AG10803 (cell line): Measurements from ENCODE around the gene FAM78A.
"Not testable (repeated sequence)": the region's sequence is repeated elsewhere in the genome, so short reads cannot be mapped to it uniquely, and the experiment has no call there.

Experiments used
- DNase-seq: peaks from one replicate; pipeline ENCODE4 v3.0.0; 2010; ENCODE audit warnings: low read depth
- H3K4me3 ChIP-seq: 2 replicates; pipeline ENCODE4 v1.5.1; 2011; ENCODE audit warnings: mild to moderate bottlenecking, low read length, control low read depth
- TF ChIP-seq, protein P1 (sequence below): conservative IDR thresholded peaks from 2 replicates; pipeline ENCODE4 v1.5.1; 2011; ENCODE audit warnings: mild to moderate bottlenecking, low read length, control low read depth, inconsistent platforms

FAM78A gene

DNA sequence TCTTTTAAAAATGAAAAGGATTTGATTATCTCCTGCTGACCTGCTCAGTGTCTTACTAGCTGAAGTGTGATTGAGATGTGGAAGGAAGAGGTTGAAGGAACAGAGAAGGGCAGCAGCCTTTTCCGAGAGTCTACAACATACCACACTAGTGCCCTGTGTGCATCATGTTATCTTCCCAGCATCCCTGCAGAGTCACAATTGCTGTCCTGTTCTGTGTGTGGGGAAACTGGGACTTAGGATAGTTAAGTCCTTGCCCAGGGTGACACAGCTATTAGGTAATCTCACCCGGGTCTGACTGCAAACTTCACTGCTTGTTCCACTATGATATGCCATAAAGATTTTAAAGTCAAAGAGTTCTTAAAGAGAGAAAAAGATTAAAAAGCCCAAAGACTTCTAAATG is 55.8 kb downstream of the FAM78A start:
- no peak overlapping the region for H3K4me3 ChIP-seq
- TF ChIP-seq, protein P1, sequence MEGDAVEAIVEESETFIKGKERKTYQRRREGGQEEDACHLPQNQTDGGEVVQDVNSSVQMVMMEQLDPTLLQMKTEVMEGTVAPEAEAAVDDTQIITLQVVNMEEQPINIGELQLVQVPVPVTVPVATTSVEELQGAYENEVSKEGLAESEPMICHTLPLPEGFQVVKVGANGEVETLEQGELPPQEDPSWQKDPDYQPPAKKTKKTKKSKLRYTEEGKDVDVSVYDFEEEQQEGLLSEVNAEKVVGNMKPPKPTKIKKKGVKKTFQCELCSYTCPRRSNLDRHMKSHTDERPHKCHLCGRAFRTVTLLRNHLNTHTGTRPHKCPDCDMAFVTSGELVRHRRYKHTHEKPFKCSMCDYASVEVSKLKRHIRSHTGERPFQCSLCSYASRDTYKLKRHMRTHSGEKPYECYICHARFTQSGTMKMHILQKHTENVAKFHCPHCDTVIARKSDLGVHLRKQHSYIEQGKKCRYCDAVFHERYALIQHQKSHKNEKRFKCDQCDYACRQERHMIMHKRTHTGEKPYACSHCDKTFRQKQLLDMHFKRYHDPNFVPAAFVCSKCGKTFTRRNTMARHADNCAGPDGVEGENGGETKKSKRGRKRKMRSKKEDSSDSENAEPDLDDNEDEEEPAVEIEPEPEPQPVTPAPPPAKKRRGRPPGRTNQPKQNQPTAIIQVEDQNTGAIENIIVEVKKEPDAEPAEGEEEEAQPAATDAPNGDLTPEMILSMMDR: no peak
- DNase-seq: no peak

DNA sequence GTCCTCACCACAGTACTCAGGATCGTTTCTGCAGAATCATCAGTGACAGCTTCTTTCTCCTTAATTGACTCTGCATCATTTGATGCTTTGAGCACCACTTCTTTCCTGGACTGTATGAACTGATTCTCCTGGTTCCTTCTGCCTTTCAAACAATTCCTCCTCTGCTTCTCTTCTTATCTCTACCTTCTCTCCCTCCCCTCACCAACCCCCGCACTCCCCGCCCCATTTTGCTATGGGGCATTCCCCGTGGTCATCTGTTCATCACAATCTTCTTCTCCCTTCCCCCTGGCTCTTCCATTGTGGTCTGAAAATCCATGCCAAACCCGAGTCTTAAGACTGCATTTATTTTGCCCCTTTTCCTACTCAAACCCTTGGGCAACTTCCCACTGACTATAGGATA is 57.9 kb downstream of the FAM78A start:
- no peak for DNase-seq
- TF ChIP-seq, protein P1: no peak
- no peak overlapping the region for H3K4me3 ChIP-seq

DNA sequence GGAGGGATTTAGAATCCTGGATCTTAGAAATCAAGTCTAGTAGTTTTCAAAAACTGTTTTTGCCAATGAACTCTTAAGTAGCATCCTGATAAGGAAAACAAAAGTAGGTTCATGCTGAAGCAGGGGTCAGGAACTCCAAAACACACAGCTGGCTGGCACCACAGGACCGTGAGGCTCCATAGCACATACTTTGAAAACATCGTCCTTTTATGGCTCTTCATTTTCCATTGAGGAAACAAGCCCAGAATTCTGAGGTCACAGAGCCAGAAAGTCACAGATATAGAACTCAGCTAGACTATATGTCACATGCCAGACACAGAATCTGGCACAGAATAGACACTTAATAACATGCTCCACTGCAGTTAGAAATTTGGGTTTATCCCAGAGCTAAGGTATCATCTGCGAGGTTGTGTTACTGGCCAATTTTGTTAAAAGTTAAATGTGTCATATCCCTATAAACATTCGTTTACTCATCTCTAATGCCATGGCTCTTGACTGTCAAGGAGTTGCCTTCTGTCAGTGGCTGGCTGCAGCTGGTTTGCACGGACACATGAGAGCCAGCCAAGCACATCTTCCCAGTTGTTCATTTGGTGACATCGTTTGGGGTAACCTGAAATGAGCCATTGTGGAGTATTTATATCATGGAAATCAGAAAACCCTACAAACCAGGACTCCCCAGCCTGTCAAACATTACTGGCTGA is 58.8 kb downstream of the FAM78A start:
- DNase-seq: no peak
- H3K4me3 ChIP-seq: no peak overlapping the region
- TF ChIP-seq, protein P1: no peak

DNA sequence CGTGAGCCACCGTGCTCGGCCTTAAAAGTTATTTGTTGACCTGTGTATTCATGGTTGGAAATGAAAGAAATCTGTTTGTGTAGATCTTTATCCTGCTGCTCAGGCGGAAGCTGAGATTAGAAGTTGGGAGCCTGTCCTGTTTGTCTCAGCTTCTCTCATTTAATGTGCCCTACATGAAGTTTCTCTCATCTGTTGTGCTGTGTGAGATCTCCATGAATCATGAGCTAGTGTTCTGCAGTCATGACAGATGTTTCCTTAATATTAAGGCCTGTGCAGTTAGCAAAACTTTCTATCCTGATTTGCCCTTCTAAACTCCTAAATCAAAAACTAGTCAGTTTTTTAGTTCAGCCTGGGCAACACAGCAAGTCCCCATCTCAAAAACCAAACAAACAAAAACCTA is 59.5 kb downstream of the FAM78A start:
- H3K4me3 ChIP-seq: no peak overlapping the region
- TF ChIP-seq, protein P1: no peak
- DNase-seq: no peak

DNA sequence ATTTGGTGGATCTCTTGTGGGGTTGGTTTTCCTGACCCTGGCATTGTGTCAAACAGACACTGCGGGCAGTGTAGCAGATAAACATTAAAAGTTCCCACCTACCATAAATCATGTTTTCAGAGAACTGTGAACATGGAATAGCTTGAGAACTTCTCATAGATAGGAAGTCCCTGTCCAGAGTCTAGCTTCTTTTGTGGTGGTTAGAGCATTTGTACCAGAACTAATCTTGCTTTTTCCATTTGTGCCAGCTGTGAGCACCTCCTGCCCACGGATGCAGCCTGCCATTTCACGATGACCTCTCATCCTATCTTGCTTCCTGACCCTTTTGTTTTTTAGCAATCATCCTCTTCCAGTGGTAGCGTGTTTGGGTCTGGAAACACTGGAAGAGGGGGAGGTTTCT is 61.4 kb downstream of the FAM78A start:
- no peak for DNase-seq
- no peak overlapping the region for H3K4me3 ChIP-seq
- TF ChIP-seq, protein P1: no peak

DNA sequence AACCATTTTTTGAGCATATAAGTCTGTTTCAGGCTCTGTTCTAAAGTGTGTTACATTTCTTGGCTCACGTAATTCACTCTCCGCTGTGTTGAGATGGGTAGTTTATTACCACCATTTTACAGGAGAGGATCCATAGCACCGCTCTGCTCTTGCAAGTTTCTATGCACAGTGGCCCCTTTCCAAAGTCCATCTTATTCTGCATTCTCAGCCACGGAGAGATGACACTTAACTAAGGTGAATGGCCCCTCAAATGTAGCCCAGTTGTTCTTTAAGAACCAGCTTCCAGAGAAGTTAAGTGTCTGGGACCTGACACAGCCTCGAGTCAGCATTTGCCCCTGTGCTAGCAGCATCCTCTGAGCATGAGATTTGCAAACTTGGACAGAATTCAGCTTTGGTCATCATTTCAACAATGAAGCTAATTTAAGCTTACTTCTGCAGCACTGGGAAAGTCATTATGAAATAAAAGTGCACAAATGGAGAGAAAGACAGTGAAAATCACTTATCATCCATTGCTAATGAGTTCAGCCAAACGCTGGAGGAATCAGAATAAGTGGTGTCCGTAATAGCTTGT is 61.9 kb downstream of the FAM78A start:
- H3K4me3 ChIP-seq: no peak overlapping the region
- DNase-seq: peak; percentile 23
- TF ChIP-seq, protein P1: no peak

DNA sequence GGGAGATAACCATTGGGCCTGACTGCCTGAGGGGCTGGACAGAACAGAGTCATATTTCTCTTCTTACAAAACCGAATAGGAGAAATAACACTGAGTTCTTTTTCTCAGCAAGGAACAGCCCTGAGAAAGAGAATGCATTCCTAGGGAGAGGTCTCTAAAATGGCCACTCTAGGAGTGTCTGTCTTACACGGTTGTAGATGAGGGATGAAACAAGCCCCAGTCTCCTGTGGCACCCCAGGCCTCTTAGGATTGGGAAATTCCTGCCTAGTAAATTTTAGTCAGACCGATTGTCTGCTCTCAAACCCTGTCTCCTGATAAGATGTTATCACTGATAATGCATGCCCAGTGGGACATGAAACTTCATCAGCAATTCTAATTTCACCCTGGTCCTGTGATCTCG is 64.4 kb downstream of the FAM78A start:
- DNase-seq: not testable (repeated sequence)

More for the DNA sequence above, 64.4 kb downstream of the FAM78A start:
- H3K4me3 ChIP-seq: not testable (repeated sequence)
